IMR-90 (cell line): Measurements from ENCODE around the gene S100A2. TPM values are rescaled to one million over a fixed set of nuclear protein-coding genes. Genes with fewer than 3 reads are reported as not detected.

Source experiments
- ATAC-seq: fragments of 200-7000 bp; cut with Tn5 transposase; 2 replicates; pipeline ENCODE4 v1.9.1; 2020; ENCODE audit warnings: low read depth, mild to moderate bottlenecking, moderate library complexity
- BruUV-seq: library from RNA; stranded (reverse); fragments of 400-500 nt; replicated peaks from 2 replicates; lab custom pipeline; 2021; lab: Mats Ljungman, UMichigan
- CTCF ChIA-PET: fragments of 300-600 bp; formaldehyde crosslinking; extraction: SDS; loops from one replicate; lab custom pipeline; 2021; ENCODE audit warnings: antibody characterized with exemption; lab: Yijun Ruan, JAX
- POLR2A ChIA-PET: fragments of 300-600 bp; sonication (Branson Sonifier 250); formaldehyde crosslinking; loops from one replicate; lab custom pipeline; 2022; ENCODE audit warnings: antibody characterized with exemption; ENCODE audit not compliant: unreplicated experiment; lab: Charles Lee
- DNase-seq: peaks from one replicate; pipeline ENCODE4 v3.0.0; 2013
- H2AFZ ChIP-seq: replicated peaks from 2 replicates; pipeline ENCODE3; 2013; ENCODE audit warnings: low read length, mild to moderate bottlenecking; ENCODE audit not compliant: poor library complexity
- H2AK5ac ChIP-seq: 2 replicates; pipeline ENCODE4 v1.6.1; 2013; ENCODE audit warnings: low read depth, low read length, inconsistent platforms
- H2AK9ac ChIP-seq: replicated peaks from 2 replicates; pipeline ENCODE3; 2013; ENCODE audit warnings: mild to moderate bottlenecking, low read depth, low read length, moderate library complexity; ENCODE audit not compliant: poor library complexity
- H2BK120ac ChIP-seq: 2 replicates; pipeline ENCODE4 v1.6.1; 2013; ENCODE audit warnings: low read depth, low read length, inconsistent platforms
- H2BK15ac ChIP-seq: 3 replicates; pipeline ENCODE4 v1.6.1; 2013; ENCODE audit warnings: low read depth, low read length, inconsistent platforms
- H2BK20ac ChIP-seq: 2 replicates; pipeline ENCODE4 v1.6.1; 2013; ENCODE audit warnings: low read depth, mild to moderate bottlenecking, inconsistent platforms, low read length, moderate library complexity
- H2BK5ac ChIP-seq: 2 replicates; pipeline ENCODE4 v1.6.1; 2013; ENCODE audit warnings: mild to moderate bottlenecking, low read depth, low read length, inconsistent platforms; ENCODE audit not compliant: poor library complexity, severe bottlenecking
- H3K14ac ChIP-seq: replicated peaks from 2 replicates; pipeline ENCODE4 v1.6.1; 2013; ENCODE audit warnings: low read depth, low read length, inconsistent platforms
- H3K18ac ChIP-seq: 2 replicates; pipeline ENCODE4 v1.6.1; 2013; ENCODE audit warnings: low read depth, low read length, control low read depth
- H3K23ac ChIP-seq: 2 replicates; pipeline ENCODE4 v1.6.1; 2013; ENCODE audit warnings: low read depth, low read length, inconsistent platforms
- H3K27ac ChIP-seq: 2 replicates; pipeline ENCODE4 v1.5.1; 2013; ENCODE audit warnings: mild to moderate bottlenecking, control low read depth, low read length; ENCODE audit not compliant: insufficient read depth
- H3K27me3 ChIP-seq: 2 replicates; pipeline ENCODE4 v1.6.1; 2013; ENCODE audit warnings: low read length; ENCODE audit not compliant: control insufficient read depth, insufficient read depth
- H3K36me3 ChIP-seq: 2 replicates; pipeline ENCODE4 v1.6.1; 2013; ENCODE audit warnings: low read length, mixed read lengths; ENCODE audit not compliant: control insufficient read depth, insufficient read depth
- H3K4ac ChIP-seq: 2 replicates; pipeline ENCODE4 v1.6.1; 2013; ENCODE audit warnings: low read depth, low read length, inconsistent platforms
- H3K4me1 ChIP-seq: 2 replicates; pipeline ENCODE4 v1.6.1; 2013; ENCODE audit warnings: low read length, mixed read lengths; ENCODE audit not compliant: control insufficient read depth, insufficient read depth
- H3K4me2 ChIP-seq: 2 replicates; pipeline ENCODE4 v1.6.1; 2013; ENCODE audit warnings: low read depth, mild to moderate bottlenecking, control low read depth, low read length, moderate library complexity
- H3K4me3 ChIP-seq: 2 replicates; pipeline ENCODE4 v1.5.1; 2013; ENCODE audit warnings: low read depth, mild to moderate bottlenecking, control low read depth, low read length, moderate library complexity; ENCODE audit not compliant: insufficient read depth
- H3K56ac ChIP-seq: 2 replicates; pipeline ENCODE4 v1.6.1; 2013; ENCODE audit warnings: low read length, inconsistent platforms; ENCODE audit not compliant: insufficient read depth; ENCODE audit errors: extremely low read depth
- H3K79me1 ChIP-seq, 2 experiments: 2 replicates each; pipeline ENCODE4 v1.6.1; 2013; ENCODE audit warnings: low read length in 2 of 2, inconsistent platforms in 1 of 2, low read depth in 1 of 2
- H3K9ac ChIP-seq: 2 replicates; pipeline ENCODE4 v1.6.1; 2013; ENCODE audit warnings: low read depth, low read length, control low read depth
- H3K9me1 ChIP-seq: 2 replicates; pipeline ENCODE4 v1.6.1; 2013; ENCODE audit warnings: low read length, inconsistent platforms; ENCODE audit not compliant: insufficient read depth
- H3K9me3 ChIP-seq: 2 replicates; pipeline ENCODE4 v1.6.1; 2013; ENCODE audit warnings: low read length; ENCODE audit not compliant: control insufficient read depth, insufficient read depth
- H4K20me1 ChIP-seq: 2 replicates; pipeline ENCODE4 v1.6.1; 2013; ENCODE audit warnings: low read length, inconsistent platforms; ENCODE audit not compliant: insufficient read depth
- H4K5ac ChIP-seq: 2 replicates; pipeline ENCODE4 v1.6.1; 2013; ENCODE audit warnings: mild to moderate bottlenecking, low read depth, low read length, control low read depth
- H4K8ac ChIP-seq, 2 experiments: 2 replicates each; pipeline ENCODE4 v1.6.1; 2013; ENCODE audit warnings: low read depth in 2 of 2, low read length in 2 of 2, control low read depth in 1 of 2, inconsistent platforms in 1 of 2
- H4K91ac ChIP-seq: 2 replicates; pipeline ENCODE4 v1.6.1; 2013; ENCODE audit warnings: low read depth, low read length, inconsistent platforms; ENCODE audit not compliant: insufficient read depth
- BHLHE40 ChIP-seq: fragments of 150-350 bp; IDR thresholded peaks from 2 replicates; pipeline ENCODE4 v1.6.1; 2016; ENCODE audit warnings: mild to moderate bottlenecking, low read depth, low read length
- CEBPB ChIP-seq: IDR thresholded peaks from 2 replicates; pipeline ENCODE4 v1.6.1; 2012; ENCODE audit warnings: low read depth, low read length, improper control_type of control experiment
- CHD1 ChIP-seq: IDR thresholded peaks from 2 replicates; pipeline ENCODE4 v1.6.1; 2012; ENCODE audit warnings: low read depth, low read length, improper control_type of control experiment
- MAFK ChIP-seq: IDR thresholded peaks from 2 replicates; pipeline ENCODE4 v1.6.1; 2012; ENCODE audit warnings: low read depth, low read length, improper control_type of control experiment
- MAZ ChIP-seq: IDR thresholded peaks from 2 replicates; pipeline ENCODE4 v1.6.1; 2012; ENCODE audit warnings: low read depth, mild to moderate bottlenecking, low read length, improper control_type of control experiment, moderate library complexity, borderline replicate concordance
- MXI1 ChIP-seq: IDR thresholded peaks from 2 replicates; pipeline ENCODE4 v1.6.1; 2012; ENCODE audit warnings: low read depth, mild to moderate bottlenecking, low read length, moderate library complexity, borderline replicate concordance
- NFE2L2 ChIP-seq: fragments of 150-350 bp; IDR thresholded peaks from 2 replicates; pipeline ENCODE4 v1.6.1; 2016; ENCODE audit warnings: low read depth, mild to moderate bottlenecking, low read length
- RCOR1 ChIP-seq: IDR thresholded peaks from 2 replicates; pipeline ENCODE4 v1.6.1; 2012; ENCODE audit warnings: mild to moderate bottlenecking, low read length, improper control_type of control experiment; ENCODE audit not compliant: insufficient replicate concordance
- SMC3 ChIP-seq: fragments of 150-350 bp; IDR thresholded peaks from 2 replicates; pipeline ENCODE4 v1.6.1; 2016; ENCODE audit warnings: low read depth, mild to moderate bottlenecking, antibody characterized with exemption, low read length, moderate library complexity
- WGBS, 2 experiments: methylation state at CpG; one replicate each; pipeline versions ENCODE4 v1.1.5 to v1.1.7; 2013; ENCODE audit warnings: missing lambda C conversion rate in 2 of 2; ENCODE audit not compliant: insufficient read length in 1 of 2; ENCODE audit errors: extremely low coverage in 2 of 2; 5-methylcytosine and 5-hydroxymethylcytosine counted together
- dilution Hi-C: fragments of 300-500 bp; cut with HindIII; formaldehyde crosslinking; loops from one replicate; pipeline ENCODE4 v1.14.3; 2018; ENCODE audit warnings: low sequenced_read_pairs; ENCODE audit not compliant: unreplicated experiment
- in situ Hi-C: fragments of 300-500 bp; cut with MboI; formaldehyde crosslinking; loops from 3 replicates; pipeline ENCODE4 v1.14.3; 2019; ENCODE audit warnings: low sequenced_read_pairs, inconsistent platforms, mixed read lengths
- intact Hi-C: fragments of 100-400 bp; cut with micrococcal nuclease; formaldehyde crosslinking; loops from 2 replicates; pipeline ENCODE4 v1.10.0; 2022
- polyA plus RNA-seq, 3 experiments: library from polyadenylated mRNA; depleted of rRNA; stranded (reverse); fragments of >200 nt; gene quantifications; 2 replicates each; pipeline ENCODE4 v1.2.3, GENCODE V29; 2012; ENCODE audit warnings: low replicate concordance in 1 of 3
- total RNA-seq: library from RNA; depleted of rRNA; stranded (reverse); fragments of >200 nt; gene quantifications from 2 replicates; pipeline ENCODE4 v1.2.3, GENCODE V29; 2012
- TF ChIP-seq, protein P1 (sequence below): fragments of 150-350 bp; IDR thresholded peaks from 2 replicates; pipeline ENCODE4 v1.6.1; 2016; ENCODE audit warnings: low read depth, mild to moderate bottlenecking, low read length, moderate library complexity, borderline replicate concordance
- TF ChIP-seq, protein P2 (sequence below): conservative IDR thresholded peaks from 2 replicates; pipeline ENCODE4 v1.5.1; 2012; ENCODE audit warnings: mild to moderate bottlenecking, low read depth, low read length, improper control_type of control experiment
- TF ChIP-seq, protein P3 (sequence below): fragments of 150-350 bp; IDR thresholded peaks from 2 replicates; pipeline ENCODE4 v1.6.1; 2017; ENCODE audit warnings: mild to moderate bottlenecking, antibody characterized with exemption, low read length, low read depth

The S100A2 gene
- total and polyA plus RNA-seq, 2 of the 4 experiments (the other 2 are of a cell fraction): 3.6 to 7.9 TPM

DNA sequence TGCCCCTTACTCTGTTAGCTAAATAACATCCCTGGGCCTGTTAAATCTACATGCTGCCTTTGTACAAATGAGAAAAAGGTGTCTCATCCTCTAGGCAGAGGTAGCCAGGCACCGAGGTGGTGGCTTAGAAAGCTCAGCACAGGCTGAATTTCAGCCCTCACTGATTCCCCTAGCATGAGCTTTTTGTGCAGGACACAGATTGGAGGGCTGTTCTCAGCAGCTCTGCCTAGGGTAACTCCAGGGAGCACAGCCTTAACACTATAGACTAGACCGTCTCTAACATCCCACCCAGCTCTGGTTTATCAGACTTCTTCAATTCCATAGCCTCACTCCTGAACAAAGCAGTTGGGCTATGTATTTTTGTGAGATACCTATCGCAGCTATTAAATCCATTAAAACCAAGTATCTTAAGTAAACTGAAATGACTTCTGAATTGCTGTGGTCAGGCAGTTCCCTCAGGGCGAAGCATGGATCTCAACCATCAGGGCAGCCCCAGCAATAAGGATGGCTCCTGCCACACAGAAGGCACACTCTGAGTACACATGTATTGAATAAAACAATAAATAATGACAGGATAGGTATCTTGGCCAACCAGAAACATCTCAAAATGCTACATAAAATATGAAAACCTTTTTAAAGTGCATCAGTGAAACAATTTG, 44.7 kb downstream of the S100A2 start:
- H2AK5ac ChIP-seq: no peak overlapping the region
- no peak overlapping the region for H4K91ac ChIP-seq
- H2BK15ac ChIP-seq: no peak overlapping the region
- H3K27me3 ChIP-seq: no peaks in the 10 kb centered on the region
- no peaks in the 10 kb centered on the region for H4K20me1 ChIP-seq
- no peak overlapping the region for H2BK5ac ChIP-seq
- H3K4ac ChIP-seq: no peak overlapping the region
- no peak overlapping the region for H3K18ac ChIP-seq
- TF ChIP-seq, protein P1, sequence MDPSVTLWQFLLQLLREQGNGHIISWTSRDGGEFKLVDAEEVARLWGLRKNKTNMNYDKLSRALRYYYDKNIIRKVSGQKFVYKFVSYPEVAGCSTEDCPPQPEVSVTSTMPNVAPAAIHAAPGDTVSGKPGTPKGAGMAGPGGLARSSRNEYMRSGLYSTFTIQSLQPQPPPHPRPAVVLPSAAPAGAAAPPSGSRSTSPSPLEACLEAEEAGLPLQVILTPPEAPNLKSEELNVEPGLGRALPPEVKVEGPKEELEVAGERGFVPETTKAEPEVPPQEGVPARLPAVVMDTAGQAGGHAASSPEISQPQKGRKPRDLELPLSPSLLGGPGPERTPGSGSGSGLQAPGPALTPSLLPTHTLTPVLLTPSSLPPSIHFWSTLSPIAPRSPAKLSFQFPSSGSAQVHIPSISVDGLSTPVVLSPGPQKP: no peak
- TF ChIP-seq BHLHE40: no peak
- no peak for TF ChIP-seq MAFK
- no peak for TF ChIP-seq CHD1
- no peak for TF ChIP-seq MXI1
- no peak for TF ChIP-seq NFE2L2
- TF ChIP-seq, protein P2, sequence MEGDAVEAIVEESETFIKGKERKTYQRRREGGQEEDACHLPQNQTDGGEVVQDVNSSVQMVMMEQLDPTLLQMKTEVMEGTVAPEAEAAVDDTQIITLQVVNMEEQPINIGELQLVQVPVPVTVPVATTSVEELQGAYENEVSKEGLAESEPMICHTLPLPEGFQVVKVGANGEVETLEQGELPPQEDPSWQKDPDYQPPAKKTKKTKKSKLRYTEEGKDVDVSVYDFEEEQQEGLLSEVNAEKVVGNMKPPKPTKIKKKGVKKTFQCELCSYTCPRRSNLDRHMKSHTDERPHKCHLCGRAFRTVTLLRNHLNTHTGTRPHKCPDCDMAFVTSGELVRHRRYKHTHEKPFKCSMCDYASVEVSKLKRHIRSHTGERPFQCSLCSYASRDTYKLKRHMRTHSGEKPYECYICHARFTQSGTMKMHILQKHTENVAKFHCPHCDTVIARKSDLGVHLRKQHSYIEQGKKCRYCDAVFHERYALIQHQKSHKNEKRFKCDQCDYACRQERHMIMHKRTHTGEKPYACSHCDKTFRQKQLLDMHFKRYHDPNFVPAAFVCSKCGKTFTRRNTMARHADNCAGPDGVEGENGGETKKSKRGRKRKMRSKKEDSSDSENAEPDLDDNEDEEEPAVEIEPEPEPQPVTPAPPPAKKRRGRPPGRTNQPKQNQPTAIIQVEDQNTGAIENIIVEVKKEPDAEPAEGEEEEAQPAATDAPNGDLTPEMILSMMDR: no peak
- no peak for TF ChIP-seq MAZ
- no peak for TF ChIP-seq RCOR1
- no peak for TF ChIP-seq CEBPB
- TF ChIP-seq, protein P3, sequence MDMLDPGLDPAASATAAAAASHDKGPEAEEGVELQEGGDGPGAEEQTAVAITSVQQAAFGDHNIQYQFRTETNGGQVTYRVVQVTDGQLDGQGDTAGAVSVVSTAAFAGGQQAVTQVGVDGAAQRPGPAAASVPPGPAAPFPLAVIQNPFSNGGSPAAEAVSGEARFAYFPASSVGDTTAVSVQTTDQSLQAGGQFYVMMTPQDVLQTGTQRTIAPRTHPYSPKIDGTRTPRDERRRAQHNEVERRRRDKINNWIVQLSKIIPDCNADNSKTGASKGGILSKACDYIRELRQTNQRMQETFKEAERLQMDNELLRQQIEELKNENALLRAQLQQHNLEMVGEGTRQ: no peak
- TF ChIP-seq SMC3: no peak
- CTCF ChIA-PET: interaction anchor here (0.6 to 2.3 kb wide), 4 partner anchors 10 to 106 kb away, joined by 3 to 8 read pairs (median 4); partner anchors contain the start of gene S100A13
- H2AFZ ChIP-seq: no peak overlapping the region
- H4K5ac ChIP-seq: no peak overlapping the region
- no TSS peak for BruUV-seq
- no peak overlapping the region for H3K9ac ChIP-seq
- peaks cover 6% of the 10 kb centered on the region for H3K4me1 ChIP-seq
- dilution Hi-C loops (no loop called here), in situ Hi-C loops (no loop called here), intact Hi-C loops (no loop called here)
- ATAC-seq: no peak
- DNase-seq: no peak
- whole genome bisulfite sequencing, 2 experiments: no CpG with 5 or more reads among the region's 4 CpGs
- no peak overlapping the region for H2BK120ac ChIP-seq
- H3K4me3 ChIP-seq: no peak overlapping the region
- peaks cover 0 to 7% of the 10 kb centered on the region in 2 experiments; a peak in 1 of 4 replicates for H3K79me1 ChIP-seq
- H3K36me3 ChIP-seq: no peaks in the 10 kb centered on the region
- H4K8ac ChIP-seq: no peak overlapping the region
- no peak overlapping the region for H2AK9ac ChIP-seq
- H3K27ac ChIP-seq: no peak overlapping the region
- no peak overlapping the region for H3K14ac ChIP-seq
- H2BK20ac ChIP-seq: no peak overlapping the region
- H3K23ac ChIP-seq: no peak overlapping the region
- 0 out of 2 replicates have a peak, but pooled peaks cover 10% of the 10 kb centered on the region for H3K9me1 ChIP-seq
- no peak overlapping the region for H3K4me2 ChIP-seq
- POLR2A ChIA-PET: interaction anchor here (0.8 kb wide), 1 partner anchor 11 kb away, joined by 4 read pairs; no protein-coding TSS in a partner anchor
- H3K56ac ChIP-seq: no peak overlapping the region
- no peaks in the 10 kb centered on the region for H3K9me3 ChIP-seq
